Testis (tissue), 5 donors: Measurements from ENCODE around the gene ZDHHC23. TPM values are rescaled to one million over a fixed set of nuclear protein-coding genes. Genes with fewer than 3 reads are reported as not detected.
A peak's percentile ranks its signal among the peaks of the same experiment; 100 is the strongest.

Experiments used
- DNase-seq: peaks from one replicate; pipeline ENCODE4 v3.0.0-alpha.2; 2019
- H3K27ac ChIP-seq, 2 donors: fragments of 200-600 bp; sonication (generic); one replicate each; pipeline ENCODE4 v1.5.1; 2019
- H3K27me3 ChIP-seq: fragments of 200-600 bp; sonication (generic); one replicate; pipeline ENCODE4 v1.5.1; 2019
- H3K36me3 ChIP-seq: fragments of 200-600 bp; sonication (generic); one replicate; pipeline ENCODE4 v1.5.1; 2017; ENCODE audit warnings: low read depth; ENCODE audit errors: missing control alignments
- H3K4me1 ChIP-seq: fragments of 200-600 bp; sonication (generic); one replicate; pipeline ENCODE4 v1.5.1; 2019
- H3K4me3 ChIP-seq, 2 donors: fragments of 200-600 bp; sonication (generic); one replicate each; pipeline ENCODE4 v1.5.1; 2017 to 2019
- H3K9me3 ChIP-seq: fragments of 200-600 bp; sonication (generic); one replicate; pipeline ENCODE4 v1.5.1; 2017
- POLR2A ChIP-seq: fragments of 450-650 bp; IDR thresholded peaks from one replicate; pipeline ENCODE4 v1.6.1; 2017; ENCODE audit warnings: antibody characterized with exemption, mild to moderate bottlenecking, moderate library complexity
- WGBS, 2 donors: methylation state at CpG; one replicate each; pipeline ENCODE4 v1.1.5; 2018; 5-methylcytosine and 5-hydroxymethylcytosine counted together
- intact Hi-C: fragments of 100-400 bp; cut with DNase I; formaldehyde crosslinking; loops from one replicate; pipeline ENCODE4 v1.15.1; 2023; ENCODE audit warnings: low total_unique reads
- long read RNA-seq, 2 donors: transcript quantifications; one replicate each; lab custom pipeline, GENCODE V29; 2026
- polyA plus RNA-seq: library from polyadenylated mRNA; stranded (reverse); fragments of 350-450 nt; fragmentation: Illumina TruSeq; extraction: RNeasy Lipid Tissue Mini Kit (QIAGEN cat#74804); gene quantifications from one replicate; pipeline ENCODE4 v1.2.3, GENCODE V29; 2014; ENCODE audit warnings: low read depth, low replicate concordance; ENCODE audit not compliant: insufficient read depth
- total RNA-seq, 2 donors: library from RNA; depleted of rRNA; stranded (reverse); fragments of >200 nt; gene quantifications; one replicate each; pipeline ENCODE4 v1.2.3, GENCODE V29; 2016
- TF ChIP-seq, protein P1 (sequence below), 3 experiments: fragments of 450-650 bp in 2 of 3; fragments of 200-600 bp in 1 of 3; sonication (generic) in 1 of 3; IDR thresholded peaks; one replicate each; pipeline ENCODE4 v1.5.1; 2016 to 2019; ENCODE audit warnings: antibody characterized with exemption in 3 of 3, mild to moderate bottlenecking in 2 of 3, moderate library complexity in 1 of 3

Gene ZDHHC23, protein sequence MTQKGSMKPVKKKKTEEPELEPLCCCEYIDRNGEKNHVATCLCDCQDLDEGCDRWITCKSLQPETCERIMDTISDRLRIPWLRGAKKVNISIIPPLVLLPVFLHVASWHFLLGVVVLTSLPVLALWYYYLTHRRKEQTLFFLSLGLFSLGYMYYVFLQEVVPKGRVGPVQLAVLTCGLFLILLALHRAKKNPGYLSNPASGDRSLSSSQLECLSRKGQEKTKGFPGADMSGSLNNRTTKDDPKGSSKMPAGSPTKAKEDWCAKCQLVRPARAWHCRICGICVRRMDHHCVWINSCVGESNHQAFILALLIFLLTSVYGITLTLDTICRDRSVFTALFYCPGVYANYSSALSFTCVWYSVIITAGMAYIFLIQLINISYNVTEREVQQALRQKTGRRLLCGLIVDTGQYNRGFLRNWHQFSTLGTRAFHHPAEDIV
- total RNA-seq (10 to 100 TPM; 27.1 to 38.7 TPM), polyA plus RNA-seq (36.4 TPM)
- long read RNA-seq, donor 1: 0 reads
- long read RNA-seq, donor 2: 0 reads

DNA sequence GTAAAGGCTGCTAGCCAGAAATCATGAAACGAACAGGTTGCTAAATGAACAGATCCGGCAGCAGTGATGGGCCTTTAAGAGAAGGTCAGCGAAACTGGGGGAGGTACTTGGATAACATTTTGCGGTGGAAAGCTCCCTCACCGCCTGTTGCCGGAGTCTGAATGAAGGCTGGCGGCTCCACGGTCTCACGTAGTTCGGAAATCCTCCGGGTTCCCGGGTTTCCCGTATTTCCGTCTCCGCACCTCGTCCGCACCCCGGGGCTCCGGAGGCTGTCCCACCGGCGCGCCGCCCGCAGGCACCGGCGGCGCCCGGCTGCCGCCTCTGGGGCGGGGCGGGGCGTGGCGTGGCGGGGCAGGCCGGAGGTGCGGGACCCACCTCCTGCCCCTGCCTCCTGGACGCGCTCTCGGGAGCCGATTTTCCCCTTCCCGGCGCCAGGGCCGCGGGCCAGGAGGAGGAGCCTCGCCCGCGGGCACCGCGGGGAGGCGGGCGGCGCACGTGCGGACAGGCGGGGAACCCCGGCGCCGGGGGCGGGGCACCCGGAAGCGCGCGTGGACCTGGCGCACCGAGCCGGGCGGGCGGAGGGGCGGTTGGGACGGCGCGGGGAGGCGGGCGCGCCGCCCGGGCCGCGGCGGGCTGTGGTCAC lies at the start of gene ZDHHC23:
TSS of gene ZDHHC23 (plus strand) at position 642 of the 643 bp plus-strand sequence. CDS start 790 bp downstream, outside the sequence.
- peak within 1 kb of the TSS; percentile 68 to 75 for H3K4me3 ChIP-seq
- TF ChIP-seq, protein P1, sequence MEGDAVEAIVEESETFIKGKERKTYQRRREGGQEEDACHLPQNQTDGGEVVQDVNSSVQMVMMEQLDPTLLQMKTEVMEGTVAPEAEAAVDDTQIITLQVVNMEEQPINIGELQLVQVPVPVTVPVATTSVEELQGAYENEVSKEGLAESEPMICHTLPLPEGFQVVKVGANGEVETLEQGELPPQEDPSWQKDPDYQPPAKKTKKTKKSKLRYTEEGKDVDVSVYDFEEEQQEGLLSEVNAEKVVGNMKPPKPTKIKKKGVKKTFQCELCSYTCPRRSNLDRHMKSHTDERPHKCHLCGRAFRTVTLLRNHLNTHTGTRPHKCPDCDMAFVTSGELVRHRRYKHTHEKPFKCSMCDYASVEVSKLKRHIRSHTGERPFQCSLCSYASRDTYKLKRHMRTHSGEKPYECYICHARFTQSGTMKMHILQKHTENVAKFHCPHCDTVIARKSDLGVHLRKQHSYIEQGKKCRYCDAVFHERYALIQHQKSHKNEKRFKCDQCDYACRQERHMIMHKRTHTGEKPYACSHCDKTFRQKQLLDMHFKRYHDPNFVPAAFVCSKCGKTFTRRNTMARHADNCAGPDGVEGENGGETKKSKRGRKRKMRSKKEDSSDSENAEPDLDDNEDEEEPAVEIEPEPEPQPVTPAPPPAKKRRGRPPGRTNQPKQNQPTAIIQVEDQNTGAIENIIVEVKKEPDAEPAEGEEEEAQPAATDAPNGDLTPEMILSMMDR (IDR thresholded peaks at IDR 0.05): no peak
- TF ChIP-seq POLR2A: no peak
- peak; percentile 82 for DNase-seq
- 0% methylated on average over 6 to 24 of the region's 80 CpGs for WGBS, 2 donors
- H3K9me3 ChIP-seq: no peaks in the 10 kb centered on the region
- peak within 1 kb of the TSS in 1 of 2 donors; percentile 71 for H3K27ac ChIP-seq
- H3K4me1 ChIP-seq: peaks cover 5% of the 10 kb centered on the region
- intact Hi-C loops: no loop called here
- H3K27me3 ChIP-seq: no peaks in the 10 kb centered on the region
- no peaks in the 10 kb centered on the region for H3K36me3 ChIP-seq

DNA sequence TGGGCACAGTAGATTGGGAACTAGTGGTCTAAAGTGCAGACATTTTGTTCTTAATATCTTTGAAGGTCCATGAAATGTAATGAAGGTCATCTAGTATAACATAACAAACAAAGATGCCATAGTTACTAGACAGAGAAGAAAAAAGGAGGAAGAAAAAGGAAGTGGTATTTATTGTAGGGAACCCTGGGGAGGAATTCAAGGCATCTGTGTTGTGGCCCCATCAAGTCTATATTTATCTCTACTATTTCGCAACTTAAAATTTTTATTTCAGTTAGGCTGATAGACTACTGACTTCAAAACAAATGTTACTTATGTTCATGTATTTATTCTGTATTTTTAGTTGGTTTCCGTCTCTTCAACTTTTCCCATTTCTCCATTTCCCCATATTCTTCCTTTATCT lies 48.9 kb upstream of the ZDHHC23 start:
- H3K27ac ChIP-seq: no peak overlapping the region
- H3K4me3 ChIP-seq: no peak overlapping the region
- intact Hi-C loops: no loop called here
- TF ChIP-seq POLR2A: no peak
- TF ChIP-seq, protein P1 (IDR thresholded peaks at IDR 0.05): no peak
- H3K36me3 ChIP-seq: no peaks in the 10 kb centered on the region
- 78 to 83% methylated on average over 2 of the region's 2 CpGs for WGBS, 2 donors
- H3K27me3 ChIP-seq: no peaks in the 10 kb centered on the region
- H3K9me3 ChIP-seq: no peaks in the 10 kb centered on the region
- DNase-seq: no peak
- H3K4me1 ChIP-seq: no peaks in the 10 kb centered on the region

DNA sequence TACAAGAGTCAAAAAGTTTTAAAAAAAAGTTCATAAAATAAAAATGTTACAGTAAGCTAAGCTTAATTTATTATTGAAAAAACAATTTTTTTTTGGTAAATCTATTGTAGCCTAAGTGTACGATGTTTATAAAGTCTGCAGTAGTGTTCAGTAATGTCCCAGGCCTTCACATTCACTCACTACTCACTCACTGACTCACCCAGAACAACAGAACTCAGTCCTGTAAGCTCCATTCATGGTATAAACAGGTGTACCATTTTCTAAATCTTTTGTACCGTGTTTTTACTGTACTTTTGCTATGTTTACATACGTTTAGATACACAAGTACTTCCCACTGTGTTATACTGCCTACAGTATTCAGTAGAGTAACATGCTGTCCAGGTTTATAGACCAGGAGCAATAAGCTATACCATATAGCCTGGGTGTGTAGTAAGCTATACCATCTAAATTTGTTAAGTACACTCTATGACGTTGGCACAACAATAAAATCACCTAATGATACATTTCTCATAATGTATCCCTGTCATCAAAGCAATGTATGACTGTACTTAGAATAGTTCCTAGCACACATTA lies 41.2 kb upstream of the ZDHHC23 start:
- Histone ChIP-seq H3K27me3 (no peaks in the 10 kb centered on the region), H3K4me1 (no peaks in the 10 kb centered on the region), H3K9me3 (no peaks in the 10 kb centered on the region), H3K4me3 (no peak overlapping the region), H3K36me3 (no peaks in the 10 kb centered on the region), H3K27ac (no peak overlapping the region)
- 90 to 93% methylated on average over 4 of the region's 4 CpGs for WGBS, 2 donors
- DNase-seq: no peak
- intact Hi-C loops: no loop called here
- no peak for TF ChIP-seq POLR2A
- TF ChIP-seq, protein P1 (IDR thresholded peaks at IDR 0.05): no peak

DNA sequence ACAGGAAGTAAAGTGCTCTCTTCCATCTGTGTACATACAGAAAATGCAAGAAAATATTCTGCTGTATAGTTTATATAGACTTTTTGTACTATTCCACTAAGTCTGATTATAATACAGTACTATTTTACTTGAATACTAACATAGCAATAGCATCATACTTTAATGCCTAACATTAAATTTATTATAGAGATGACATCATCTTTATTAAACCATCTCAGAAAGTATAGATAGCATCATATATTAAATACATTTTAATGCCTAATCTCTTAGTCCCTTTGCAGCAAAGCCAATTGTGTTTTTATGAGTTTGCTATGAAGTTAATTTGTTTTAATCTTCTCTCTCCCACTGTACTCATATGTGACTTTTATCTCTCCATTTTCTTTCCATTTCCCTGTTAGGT lies 39.7 kb upstream of the ZDHHC23 start:
- no peak overlapping the region for H3K27ac ChIP-seq
- no peak overlapping the region for H3K4me3 ChIP-seq
- no peak for DNase-seq
- H3K27me3 ChIP-seq: no peaks in the 10 kb centered on the region
- H3K9me3 ChIP-seq: no peaks in the 10 kb centered on the region
- TF ChIP-seq, protein P1 (IDR thresholded peaks at IDR 0.05): no peak
- no peak for TF ChIP-seq POLR2A
- H3K4me1 ChIP-seq: no peaks in the 10 kb centered on the region
- intact Hi-C loops: no loop called here
- no peaks in the 10 kb centered on the region for H3K36me3 ChIP-seq
